PFSK-1 (cell line): ENCODE results near the gene SETD6.

ENCODE experiments used
- FOXP2 ChIP-seq: optimal IDR thresholded peaks from 2 replicates; pipeline ENCODE3; 2011; ENCODE audit warnings: borderline replicate concordance, control low read depth, inconsistent platforms; ENCODE audit not compliant: insufficient read depth; ENCODE audit errors: extremely low read length, extremely low read depth
- POLR2AphosphoS5 ChIP-seq: IDR thresholded peaks from 2 replicates; pipeline ENCODE4 v1.6.1; 2012; ENCODE audit warnings: low read depth, mild to moderate bottlenecking, control low read depth, low read length, moderate library complexity
- SIN3A ChIP-seq: IDR thresholded peaks from 2 replicates; pipeline ENCODE4 v1.6.1; 2012; ENCODE audit warnings: mild to moderate bottlenecking, low read length, moderate library complexity, borderline replicate concordance; ENCODE audit not compliant: insufficient read depth
- TAF1 ChIP-seq: IDR thresholded peaks from 2 replicates; pipeline ENCODE4 v1.6.1; 2012; ENCODE audit warnings: low read length, control low read depth, borderline replicate concordance; ENCODE audit not compliant: insufficient read depth
- TF ChIP-seq, protein P1 (sequence below), 2 experiments: IDR thresholded peaks; 2 replicates each; pipeline versions ENCODE4 v1.6.1 to v1.8.0; 2011 to 2012; ENCODE audit warnings: low read depth in 2 of 2, low read length in 2 of 2, control low read depth in 1 of 2, inconsistent platforms in 1 of 2, mild to moderate bottlenecking in 1 of 2, moderate library complexity in 1 of 2; ENCODE audit not compliant: insufficient read depth in 1 of 2

Gene SETD6

DNA sequence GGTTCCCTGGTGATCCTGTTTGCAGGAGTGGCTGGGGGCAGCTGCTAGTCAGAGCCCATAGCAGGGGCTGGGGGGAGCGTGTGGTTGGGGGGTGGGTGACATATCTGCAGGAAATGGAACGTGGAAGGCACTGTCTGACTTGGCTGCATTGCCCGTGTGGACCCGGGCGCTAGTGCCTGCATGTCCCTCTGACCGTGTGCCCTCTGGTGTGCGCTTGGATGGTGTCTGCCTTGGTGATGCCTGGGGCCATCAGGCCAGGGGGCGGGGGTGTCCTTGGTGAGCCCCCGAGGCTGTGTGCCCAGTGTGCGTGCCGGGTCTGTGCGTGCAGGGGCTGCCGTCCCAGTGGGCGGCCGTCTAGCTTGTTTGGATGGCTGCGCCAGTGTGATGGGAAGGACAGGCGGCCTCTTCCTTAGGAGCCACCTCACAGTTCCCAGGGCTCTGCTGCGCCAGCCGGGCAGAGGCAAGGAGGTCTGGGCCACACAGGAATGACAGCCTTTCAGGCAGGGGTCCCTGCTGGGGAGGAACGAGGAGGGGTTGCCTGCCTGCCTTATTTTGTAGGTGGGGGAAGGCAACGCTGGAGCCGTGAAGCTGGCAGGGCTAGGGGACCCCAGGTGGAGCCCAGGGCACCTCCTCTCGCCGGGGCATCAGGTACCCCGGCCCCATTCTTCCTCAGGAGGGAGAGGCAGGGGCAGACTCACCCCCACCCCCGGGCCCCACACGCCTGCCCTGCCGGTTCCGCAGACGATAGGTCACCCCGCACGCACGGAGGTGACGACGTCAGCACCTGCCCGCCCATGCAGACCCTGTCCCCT is 14.7 kb upstream of the SETD6 start:
- TF ChIP-seq POLR2AphosphoS5 (no peak), SIN3A (no peak), TAF1 (no peak), FOXP2 (no peak)
- TF ChIP-seq, protein P1, sequence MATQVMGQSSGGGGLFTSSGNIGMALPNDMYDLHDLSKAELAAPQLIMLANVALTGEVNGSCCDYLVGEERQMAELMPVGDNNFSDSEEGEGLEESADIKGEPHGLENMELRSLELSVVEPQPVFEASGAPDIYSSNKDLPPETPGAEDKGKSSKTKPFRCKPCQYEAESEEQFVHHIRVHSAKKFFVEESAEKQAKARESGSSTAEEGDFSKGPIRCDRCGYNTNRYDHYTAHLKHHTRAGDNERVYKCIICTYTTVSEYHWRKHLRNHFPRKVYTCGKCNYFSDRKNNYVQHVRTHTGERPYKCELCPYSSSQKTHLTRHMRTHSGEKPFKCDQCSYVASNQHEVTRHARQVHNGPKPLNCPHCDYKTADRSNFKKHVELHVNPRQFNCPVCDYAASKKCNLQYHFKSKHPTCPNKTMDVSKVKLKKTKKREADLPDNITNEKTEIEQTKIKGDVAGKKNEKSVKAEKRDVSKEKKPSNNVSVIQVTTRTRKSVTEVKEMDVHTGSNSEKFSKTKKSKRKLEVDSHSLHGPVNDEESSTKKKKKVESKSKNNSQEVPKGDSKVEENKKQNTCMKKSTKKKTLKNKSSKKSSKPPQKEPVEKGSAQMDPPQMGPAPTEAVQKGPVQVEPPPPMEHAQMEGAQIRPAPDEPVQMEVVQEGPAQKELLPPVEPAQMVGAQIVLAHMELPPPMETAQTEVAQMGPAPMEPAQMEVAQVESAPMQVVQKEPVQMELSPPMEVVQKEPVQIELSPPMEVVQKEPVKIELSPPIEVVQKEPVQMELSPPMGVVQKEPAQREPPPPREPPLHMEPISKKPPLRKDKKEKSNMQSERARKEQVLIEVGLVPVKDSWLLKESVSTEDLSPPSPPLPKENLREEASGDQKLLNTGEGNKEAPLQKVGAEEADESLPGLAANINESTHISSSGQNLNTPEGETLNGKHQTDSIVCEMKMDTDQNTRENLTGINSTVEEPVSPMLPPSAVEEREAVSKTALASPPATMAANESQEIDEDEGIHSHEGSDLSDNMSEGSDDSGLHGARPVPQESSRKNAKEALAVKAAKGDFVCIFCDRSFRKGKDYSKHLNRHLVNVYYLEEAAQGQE (IDR thresholded peaks at IDR 0.05; ENCODE audit: insufficient read depth in 1 of 2, low read depth in 2 of 2, low read length in 2 of 2), result no peak

DNA sequence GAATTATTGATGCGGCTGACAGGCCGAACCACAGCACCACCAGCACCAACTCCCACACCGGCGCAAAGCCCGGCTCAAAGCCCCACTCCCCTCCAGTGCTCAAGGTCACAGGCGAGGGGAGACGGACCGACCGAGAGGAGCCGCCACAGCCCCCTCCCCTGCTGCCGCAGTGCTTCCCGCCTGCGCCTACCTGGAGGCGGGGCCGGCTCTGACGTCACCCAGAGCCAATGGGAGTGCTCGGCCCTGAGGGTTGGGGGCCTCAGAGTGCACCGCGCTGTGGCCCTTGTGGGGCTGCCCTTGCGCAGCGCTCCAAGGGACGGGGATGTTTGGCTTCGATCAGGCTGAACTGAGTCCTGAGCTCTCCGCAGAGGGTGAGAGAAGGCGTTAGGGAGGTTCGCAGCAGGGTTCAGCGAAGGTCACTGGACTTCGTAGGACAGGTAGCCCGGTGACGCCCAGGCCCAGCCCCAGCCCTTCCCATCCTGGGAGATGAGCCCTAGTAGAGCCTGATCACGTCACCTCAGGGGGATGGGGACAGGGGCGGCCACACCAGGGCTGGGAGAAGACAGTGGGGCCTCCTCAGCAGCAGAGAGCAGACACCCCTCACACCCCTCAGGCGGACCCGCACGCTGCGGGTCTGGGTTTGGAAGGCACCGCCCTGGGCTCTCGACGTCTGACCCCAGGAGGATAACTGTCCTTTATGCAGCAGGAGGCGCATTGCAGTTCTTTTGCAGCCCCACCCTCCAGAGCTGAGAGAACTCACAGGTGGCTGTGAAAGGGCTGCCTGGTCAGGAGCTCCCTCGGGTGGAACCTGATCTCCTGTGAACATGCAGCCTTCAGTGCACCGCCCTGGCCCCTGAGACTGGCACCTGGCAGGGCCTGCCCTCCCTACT is 13.8 kb upstream of the SETD6 start:
- TF ChIP-seq, protein P1 (IDR thresholded peaks at IDR 0.05; ENCODE audit: insufficient read depth in 1 of 2, low read depth in 2 of 2, low read length in 2 of 2), result no peak
- TF ChIP-seq FOXP2 (no peak), SIN3A (no peak)

DNA sequence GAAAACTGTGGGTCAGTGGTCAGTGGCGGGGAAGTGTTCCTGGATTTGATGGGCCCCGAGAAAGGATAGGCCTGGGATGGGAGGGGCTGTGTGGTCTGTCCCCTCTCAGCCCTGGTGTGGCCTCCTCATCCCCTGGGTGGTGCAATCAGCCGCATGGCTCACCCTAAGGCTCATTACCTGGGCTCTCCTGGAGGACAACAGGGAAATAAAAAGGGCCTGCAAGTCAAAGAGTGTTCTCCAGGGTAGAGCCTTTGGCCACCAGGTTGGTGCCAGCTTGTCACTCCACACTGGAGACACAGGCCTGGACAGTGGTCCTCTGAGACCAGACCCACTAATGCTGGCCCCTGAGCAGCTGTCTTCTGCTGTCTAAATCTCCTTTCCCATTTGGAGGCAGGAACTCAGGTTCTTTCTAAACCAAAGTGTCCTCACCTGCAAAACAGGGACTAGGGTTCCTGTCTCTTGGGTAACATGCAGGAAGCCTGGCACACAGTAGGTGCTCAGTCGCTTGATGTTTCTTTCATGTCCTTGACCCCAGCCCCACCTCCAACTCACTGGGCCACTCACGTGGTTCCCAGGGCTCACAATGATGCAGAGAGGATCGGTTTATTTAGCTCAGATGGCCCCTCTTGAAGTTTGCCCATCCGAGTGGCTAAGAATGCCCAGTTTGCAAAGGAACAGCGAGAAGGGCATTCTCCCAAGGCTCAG is 12.9 kb upstream of the SETD6 start:
- TF ChIP-seq POLR2AphosphoS5 (no peak), TAF1 (no peak), SIN3A (no peak)
- TF ChIP-seq, protein P1 (IDR thresholded peaks at IDR 0.05; ENCODE audit: insufficient read depth in 1 of 2, low read depth in 2 of 2, low read length in 2 of 2), result no peak

DNA sequence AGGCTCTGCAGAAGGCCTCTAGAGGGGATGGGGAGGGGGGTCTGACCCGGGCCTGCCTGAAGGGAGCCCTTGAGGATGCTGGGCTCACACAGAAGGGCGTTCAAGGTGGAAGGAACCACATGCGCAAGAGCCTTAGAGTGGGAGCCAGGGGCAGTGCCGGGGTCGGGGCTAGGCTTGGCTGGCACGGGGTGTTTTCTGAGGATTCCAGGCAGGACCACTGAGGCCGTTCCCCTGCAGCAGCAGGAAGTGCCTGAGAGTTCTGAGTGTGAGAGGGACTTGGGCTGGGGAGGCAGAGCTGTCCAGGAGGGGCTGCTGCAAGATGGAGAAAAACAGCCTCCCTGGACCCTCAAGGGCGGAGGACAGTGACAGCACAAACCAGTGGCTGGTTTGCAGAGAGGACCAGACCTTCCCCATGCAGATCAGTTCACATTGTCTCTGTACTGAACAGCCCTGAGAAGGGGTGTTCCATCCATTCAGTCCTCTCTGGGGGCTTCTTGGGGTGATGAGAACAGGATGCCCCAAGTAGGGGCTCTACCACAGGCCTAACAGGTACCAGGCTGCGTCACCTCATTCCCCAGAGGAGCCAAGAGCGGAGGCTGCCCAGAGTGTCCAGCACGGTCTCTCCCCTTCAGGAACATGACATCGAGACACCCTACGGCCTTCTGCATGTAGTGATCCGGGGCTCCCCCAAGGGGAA is 12.0 kb upstream of the SETD6 start:
- TF ChIP-seq POLR2AphosphoS5, result no peak
- TF ChIP-seq TAF1, result no peak
- TF ChIP-seq FOXP2, result no peak
- TF ChIP-seq, protein P1 (IDR thresholded peaks at IDR 0.05; ENCODE audit: insufficient read depth in 1 of 2, low read depth in 2 of 2, low read length in 2 of 2), result no peak
- TF ChIP-seq SIN3A, result no peak
